HG02798 (cell line): Measurements from ENCODE around the gene INAVA.

ENCODE experiments used
- ATAC-seq: cut with Tn5 transposase; IDR thresholded peaks from one replicate; pipeline ENCODE4 v1.9.1; 2021; ENCODE audit warnings: mild to moderate bottlenecking; ENCODE audit not compliant: unreplicated experiment, poor library complexity

INAVA gene

DNA sequence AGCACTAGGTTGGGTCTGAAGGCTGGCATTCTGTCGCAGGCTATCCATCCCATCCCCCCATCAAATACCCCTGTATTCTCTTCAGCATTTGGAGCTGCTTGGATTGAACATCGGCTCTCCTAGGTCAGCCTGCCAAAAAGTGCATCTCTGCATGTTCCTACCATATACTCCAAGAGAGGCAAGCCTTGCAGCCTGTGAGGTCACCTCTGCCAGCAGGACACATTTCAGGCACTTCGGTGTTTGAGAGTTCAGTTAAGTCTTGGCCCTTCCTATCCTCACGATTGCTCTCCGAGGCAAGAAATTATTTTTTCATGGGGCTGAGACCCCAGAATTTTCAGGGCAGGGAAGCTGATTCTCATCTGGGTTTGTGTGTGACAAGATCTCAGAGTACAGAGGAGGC, 19.3 kb upstream of the INAVA start:
- no peak for ATAC-seq

GRCh38 chr1:200877010-200877409, 17.7 kb upstream of the INAVA start:
- no peak for ATAC-seq

DNA sequence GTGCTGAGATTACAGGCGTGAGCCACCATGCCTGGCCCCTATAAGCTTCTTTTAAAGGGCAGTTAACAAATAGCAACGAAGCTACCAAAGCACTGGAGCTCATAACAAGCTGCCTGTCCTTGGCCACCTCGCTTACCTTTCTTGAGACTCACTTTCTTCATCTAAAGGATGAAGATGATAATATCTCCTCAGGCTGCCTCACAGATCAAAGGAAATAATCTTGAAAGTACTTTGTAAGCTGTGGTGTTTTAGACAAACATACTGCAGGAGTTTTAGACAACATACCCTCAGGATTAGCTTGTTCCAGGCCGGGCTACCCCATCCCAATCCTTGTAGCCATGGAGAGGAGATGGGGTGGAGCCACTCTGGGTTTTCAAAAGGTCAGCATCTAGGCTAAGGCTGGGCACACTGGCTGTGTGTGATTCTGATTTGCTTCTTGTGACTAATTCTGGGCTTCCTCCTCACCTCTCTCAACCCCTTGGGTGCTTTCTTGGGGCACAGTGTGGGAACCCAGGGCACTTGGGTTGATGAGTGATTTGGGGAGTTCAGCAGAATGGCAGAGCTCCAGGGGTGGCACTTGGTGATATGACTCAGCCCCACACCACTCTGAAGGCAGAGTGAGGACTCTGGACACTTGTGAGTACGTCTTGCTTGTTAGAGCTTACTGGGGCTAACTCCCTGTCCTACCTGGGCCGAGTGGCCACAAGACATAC, 16.7 kb upstream of the INAVA start:
- ATAC-seq, result peak; percentile 55

DNA sequence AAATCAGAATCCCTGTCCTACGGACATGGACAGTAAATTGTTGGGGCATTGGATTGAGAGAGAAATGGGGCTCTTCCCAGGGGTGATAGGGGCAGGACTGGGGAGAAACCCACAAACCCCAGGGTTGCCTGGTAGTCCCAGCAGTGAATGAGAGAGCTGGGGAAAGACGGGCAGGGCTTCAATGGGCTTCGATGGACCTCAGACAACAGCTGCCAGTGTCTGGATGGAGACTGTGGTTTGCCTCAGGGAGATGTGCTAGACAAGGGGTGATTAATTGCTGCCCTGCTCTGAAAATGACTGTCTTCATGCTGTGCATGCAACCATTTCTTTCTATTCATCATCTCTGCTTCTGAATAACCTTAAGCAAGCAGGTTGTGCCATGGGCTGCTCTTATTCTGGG, 14.5 kb upstream of the INAVA start:
- ATAC-seq, result peak; percentile 76

GRCh38 chr1:200883118-200883517, 11.6 kb upstream of the INAVA start:
- no peak for ATAC-seq

DNA sequence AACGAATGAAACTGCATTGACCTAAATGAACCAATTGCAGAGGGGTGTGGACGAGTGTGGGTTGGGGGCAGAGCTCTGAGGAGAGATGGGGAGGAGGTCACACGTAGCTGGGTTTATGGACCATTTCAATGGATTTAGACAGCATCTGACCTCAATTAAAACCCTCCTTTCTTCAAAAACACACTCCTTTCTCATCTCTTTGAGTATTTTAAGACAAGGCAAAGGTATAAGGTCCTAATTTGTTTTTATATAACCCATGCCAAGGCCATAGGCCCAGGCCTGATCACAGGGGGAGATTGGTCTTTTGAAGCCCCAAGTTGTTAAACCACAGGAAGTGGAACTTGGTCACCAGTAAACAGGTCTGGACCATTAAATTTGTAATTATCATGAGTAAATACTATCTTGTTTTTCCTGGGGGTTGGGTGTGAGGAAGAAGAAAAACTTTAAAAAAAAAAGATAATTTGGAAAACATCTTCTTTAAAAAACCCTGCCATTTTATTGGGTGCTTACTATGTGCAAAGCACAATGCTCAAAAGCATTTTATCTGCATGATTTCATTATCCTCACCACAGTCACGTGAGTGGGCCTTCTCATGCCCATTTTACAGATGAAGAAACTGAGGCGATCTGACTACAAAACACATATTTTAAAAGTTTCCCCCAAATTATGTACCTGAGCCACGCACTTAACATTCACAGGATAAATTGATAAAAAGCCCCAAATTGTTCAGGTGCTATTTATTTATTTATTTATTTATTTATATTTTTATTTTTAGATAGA, 8.9 kb upstream of the INAVA start:
- no peak for ATAC-seq

DNA sequence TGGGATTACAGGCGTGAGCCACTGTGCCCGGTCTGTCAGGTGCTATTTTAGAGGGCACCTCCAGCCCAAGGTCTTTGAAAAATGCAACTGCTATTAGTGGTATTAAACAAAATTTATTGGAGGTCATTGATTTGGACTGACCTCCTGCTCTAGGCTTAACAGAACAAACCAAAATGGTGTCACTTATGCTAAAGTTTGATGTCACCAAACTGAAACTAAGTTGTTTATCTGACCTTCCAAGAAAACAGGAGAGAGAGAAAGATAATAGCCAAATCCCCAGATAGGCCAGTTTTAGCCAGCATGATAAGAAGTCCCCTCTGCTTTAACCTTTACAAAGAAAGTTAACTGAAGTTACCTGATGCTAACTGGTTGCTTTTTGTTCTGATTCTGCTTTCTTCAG, 8.1 kb upstream of the INAVA start:
- no peak for ATAC-seq

DNA sequence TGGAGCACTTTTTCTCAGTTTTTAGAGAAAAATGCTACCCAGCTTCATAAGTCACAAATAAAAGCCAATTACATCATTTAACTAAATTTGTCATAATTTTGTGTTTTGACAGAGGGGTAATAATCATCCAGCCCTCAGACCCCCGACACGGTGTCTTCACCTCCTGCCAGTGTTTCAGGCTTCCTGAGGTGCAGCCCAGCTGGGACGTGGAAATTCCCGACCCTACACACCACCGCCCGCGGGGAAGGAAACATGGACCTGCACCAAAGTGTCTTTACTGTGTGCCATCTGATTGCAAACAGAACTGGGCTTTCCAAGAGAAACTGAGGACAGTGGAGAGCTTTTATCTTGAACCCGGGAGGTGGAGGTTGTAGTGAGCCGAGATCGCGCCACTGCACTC, 7.7 kb upstream of the INAVA start:
- no peak for ATAC-seq

DNA sequence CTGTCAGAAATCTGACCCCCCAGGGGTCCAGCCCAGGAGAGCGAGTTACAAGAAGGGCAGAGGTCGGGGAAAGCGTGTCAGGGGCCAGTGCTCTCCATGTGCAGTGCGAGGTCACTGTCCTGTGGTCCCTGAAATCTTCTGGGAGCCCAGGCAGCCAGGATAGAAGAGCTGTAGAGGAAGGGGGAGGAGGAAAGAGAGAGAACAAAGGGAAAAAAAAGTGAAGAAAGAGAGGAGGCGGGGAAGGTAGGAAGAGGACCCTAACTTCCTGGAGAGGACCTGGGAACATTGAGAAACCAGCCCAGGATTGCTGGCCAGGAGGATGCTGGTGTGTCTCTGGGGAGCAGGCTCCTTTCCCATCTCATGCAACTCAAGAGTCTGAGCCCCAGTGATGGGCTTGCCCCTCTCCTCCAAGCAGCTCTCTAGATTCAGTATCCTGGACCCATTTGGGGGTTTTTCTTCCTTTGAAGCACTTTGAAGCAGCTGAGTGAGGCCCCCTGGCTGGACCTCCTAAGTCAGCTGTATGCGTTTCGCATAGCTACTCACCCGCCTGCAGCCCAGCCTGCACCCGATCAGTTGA, 6.8 kb upstream of the INAVA start:
- ATAC-seq, result no peak

DNA sequence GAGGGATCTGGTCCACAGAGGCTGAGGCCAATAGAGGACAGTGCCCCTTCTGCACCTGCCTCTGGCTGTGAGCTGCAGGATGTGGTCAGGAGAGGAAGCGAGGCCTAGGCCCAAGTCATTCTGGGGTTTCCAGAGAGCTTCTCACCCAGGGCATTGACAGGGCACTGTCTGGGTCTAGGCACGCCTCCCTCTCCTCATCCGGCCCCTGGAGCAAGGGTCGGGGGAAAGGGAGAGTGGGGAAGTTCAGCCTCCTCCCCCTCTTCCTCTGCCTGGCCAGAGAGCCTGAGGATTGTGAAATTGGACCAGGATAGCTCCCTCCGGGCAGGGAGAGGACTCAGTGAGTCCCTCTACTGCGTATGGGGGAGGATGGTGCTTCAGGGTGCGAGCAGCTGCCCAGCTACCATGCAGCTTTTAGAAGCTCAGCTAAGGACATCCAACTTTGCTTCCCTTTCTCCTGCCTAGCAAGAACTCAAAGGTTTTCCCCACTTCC, 6.3 kb upstream of the INAVA start:
- ATAC-seq, result peak; percentile 91

DNA sequence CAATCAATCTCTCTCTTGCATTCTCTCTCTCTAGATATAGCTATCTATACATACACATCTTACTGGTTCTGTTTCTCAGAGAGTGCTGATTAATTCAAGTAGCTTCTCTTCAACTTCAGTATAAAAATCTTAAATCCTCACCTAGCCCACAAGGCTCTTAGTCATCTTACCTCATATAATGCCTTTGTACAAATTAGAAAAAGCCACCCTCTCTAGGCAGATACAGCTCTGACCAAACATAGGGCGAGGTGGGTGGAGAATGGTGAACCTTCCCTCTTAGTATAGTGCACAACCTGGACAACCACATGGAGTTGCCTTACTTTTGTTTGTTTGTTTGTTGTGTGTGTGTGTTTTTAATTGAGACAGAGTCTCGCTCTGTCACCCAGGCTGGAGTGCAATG, 5.1 kb upstream of the INAVA start:
- no peak for ATAC-seq

GRCh38 chr1:200890027-200890426, 4.7 kb upstream of the INAVA start:
- ATAC-seq, result no peak

GRCh38 chr1:200890818-200891773, 3.6 kb upstream of the INAVA start:
- ATAC-seq, result peak; percentile 16

GRCh38 chr1:200891774-200892157, 2.9 kb upstream of the INAVA start:
- no peak for ATAC-seq

- no peak for ATAC-seq
These were observed 2.2 kb upstream of the INAVA start for GRCh38 chr1:200892546-200892945.

DNA sequence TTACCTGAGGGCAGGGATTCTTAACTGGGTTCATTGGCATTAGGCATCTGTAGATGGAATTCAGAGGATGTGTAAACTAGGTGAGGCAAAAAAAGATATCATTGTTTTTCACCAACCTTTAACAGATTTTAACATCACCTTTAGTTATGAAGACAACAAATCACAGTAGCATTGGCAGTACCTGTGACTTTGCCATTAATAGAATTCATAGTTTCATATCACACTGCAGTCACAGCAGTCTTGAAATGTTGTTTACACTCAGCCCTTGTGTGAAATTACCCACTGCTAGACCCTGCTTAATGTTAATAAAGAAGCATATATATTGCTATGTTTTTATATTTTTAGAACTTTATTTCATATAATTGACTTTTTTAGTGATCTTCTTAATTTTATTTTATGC, 1.7 kb upstream of the INAVA start:
- ATAC-seq, result no peak

DNA sequence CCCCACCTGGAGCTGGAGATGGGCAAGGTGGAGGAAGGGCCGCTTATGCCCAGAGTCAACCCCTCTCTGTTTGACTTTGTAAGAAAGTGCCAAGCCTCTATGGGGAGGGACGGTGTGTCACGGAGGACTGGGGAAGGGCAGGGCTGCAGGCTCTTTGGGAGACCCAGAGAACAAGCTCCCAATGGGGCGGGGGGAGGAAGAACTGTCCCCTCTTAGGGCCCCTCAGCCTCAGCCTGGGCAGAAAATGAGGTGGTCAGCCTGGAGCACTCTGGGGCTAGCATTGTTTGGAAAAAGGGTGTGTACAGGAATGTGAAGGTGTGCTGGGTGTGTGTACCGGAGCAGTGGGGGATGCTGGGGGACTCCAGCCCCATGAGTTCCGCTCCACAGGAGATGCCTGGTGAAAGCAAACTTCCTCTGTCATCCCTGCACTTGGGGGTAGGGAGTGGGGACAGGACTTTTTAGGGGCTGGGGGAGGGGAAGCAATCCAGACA, 1.2 kb upstream of the INAVA start:
- no peak for ATAC-seq

DNA sequence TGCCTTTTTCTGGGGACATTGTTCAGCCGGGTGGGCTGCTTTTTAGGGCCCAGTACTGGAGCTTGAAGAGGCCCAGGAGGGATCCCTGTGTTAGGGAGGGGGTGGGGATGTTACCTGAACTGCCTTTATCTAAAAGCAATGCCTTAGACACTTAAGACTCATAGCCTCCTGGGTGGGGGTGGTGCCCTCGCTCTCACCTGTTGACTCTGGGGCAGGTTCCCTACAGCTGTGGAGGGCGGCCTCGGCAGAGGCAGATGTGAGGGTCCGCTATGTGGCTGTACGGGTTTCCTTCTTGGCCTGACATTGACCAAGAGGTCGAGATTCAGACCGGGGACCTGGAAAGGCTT, 716 bp downstream of the INAVA start:
- ATAC-seq, result no peak

DNA sequence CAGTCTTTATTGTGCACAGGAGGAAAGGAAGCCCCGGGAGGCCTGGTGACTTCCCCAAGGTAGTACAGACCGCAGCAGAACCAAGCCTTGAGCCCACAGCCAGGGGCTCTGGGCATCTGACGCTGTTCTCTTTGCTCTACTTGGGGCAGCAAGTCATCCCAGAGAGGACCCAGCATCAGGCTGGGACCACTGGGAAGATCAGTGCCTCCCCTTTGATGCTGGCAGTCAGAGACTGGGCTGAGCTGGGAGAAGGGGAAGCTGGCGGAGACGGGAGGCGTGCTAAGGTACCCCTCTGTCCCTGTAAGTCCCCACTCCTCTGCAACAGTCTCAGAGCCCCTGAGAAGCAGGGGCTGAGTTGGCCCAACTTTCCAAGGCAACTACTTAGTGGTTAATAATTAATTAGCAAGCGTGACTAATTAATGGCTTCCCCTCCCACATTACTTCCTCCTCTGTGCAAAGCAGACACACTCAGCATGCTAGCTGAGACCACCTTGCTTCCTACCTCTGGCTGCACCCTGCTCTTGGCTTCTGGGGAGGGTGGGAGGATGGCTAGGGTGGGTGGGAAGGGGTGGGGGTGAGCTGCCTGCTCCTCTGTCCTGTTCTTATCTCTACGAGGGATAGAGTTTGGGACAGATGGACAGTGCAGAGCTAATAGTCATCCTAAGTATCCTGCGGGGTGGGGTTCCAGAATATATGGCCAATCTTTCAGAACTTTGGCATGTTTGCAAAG, 1.3 kb downstream of the INAVA start:
- peak; percentile 33 for ATAC-seq
